NCI-H187 treated with DMSO at 0.1 percent for 48 hours (cell line): Measurements from ENCODE around the gene C9orf72.

Source experiments
- DNase-seq: peaks from one replicate; lab custom pipeline; 2025; lab: John Stamatoyannopoulos, UW

Gene C9orf72

DNA sequence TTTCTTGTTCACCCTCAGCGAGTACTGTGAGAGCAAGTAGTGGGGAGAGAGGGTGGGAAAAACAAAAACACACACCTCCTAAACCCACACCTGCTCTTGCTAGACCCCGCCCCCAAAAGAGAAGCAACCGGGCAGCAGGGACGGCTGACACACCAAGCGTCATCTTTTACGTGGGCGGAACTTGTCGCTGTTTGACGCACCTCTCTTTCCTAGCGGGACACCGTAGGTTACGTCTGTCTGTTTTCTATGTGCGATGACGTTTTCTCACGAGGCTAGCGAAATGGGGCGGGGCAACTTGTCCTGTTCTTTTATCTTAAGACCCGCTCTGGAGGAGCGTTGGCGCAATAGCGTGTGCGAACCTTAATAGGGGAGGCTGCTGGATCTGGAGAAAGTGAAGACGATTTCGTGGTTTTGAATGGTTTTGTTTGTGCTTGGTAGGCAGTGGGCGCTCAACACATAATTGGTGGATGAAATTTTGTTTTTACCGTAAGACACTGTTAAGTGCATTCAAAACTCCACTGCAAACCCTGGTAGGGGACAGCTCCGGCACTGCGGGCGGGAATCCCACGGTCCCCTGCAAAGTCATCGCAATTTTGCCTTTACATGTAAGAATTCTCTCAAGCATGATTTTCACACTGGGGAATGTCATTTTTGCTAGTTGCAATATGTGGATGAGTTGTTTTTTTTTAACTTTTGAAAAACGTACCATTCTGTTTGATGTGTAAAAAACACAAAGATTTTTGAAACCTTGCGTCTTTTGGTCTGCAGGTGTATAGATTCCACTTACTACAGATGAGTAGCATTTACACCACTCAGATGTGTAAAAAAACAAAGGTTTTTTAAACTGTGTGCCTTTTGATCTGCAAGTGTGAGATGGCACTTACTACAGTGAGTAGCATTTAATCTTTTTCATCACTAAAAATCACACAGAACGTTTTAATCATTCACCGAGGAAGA is 631 bp upstream of the C9orf72 start:
- DNase-seq: peak; percentile 92

DNA sequence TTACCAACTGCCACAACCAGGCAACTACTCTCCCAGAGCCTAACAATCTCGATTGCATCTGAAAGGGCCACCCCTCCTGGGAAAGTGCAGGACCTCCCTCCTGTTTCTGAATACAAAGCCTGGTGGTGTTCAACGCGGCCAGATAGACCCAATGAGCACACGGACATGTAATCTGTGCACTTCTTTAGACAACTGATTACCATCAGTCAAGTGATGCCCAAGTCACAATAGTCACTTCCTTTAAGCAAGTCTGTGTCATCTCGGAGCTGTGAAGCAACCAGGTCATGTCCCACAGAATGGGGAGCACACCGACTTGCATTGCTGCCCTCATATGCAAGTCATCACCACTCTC is 739 bp downstream of the C9orf72 start:
- no peak for DNase-seq

DNA sequence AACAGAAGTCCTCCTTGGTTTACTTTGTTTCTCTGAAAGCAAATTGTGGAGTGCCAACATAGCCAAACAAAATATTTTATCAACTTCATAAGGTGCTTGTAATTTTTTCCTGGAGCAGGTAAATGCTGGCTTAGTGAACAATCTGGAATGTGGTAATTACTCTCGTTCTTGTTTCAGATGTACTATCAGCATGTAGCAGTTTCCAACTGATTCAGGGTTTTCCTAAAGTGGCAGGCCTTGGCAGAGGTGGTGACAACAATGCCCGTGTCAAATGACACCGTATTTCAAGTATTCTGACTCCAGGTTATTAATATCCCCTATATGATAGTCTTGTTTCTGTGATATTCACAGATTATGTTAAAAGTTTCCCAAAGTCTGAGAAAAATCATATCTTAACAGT is 1.2 kb downstream of the C9orf72 start:
- DNase-seq: no peak

DNA sequence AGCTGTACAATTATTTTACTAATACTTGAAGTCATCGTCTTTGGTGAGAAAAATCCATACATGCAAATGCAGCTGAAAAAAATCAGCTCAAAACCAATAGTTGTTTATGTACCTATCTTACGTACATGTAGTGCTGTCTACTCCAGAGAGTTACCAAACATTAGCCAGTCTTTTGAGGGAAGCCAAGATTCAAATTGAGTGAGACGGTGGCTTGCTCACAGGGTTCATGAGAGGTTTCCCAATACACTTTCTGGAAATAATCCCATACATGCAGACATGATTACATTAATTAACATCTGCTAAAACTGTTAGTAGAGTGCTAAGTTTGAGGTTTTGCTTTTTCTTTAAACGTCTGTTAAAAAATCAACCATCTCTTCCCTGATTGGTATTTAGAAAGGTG is 2.3 kb downstream of the C9orf72 start:
- no peak for DNase-seq

DNA sequence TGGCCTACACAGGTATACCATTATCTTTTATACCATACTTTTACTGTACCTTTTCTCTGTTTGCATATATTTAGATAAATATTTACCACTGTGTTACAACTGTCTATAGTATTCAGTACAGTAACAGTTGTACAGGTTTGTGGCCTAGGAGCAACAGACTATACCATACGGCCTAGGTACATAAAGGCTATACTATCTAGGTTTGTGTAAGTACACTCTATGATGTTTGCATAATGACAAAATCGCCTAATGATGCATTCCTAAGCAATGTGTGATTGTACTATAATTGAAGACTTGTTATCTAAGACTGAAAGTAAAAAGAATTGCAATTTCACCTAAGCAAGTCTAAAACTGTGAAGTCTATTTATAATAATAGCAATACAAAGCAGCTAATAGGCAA is 3.9 kb downstream of the C9orf72 start:
- DNase-seq: no peak

DNA sequence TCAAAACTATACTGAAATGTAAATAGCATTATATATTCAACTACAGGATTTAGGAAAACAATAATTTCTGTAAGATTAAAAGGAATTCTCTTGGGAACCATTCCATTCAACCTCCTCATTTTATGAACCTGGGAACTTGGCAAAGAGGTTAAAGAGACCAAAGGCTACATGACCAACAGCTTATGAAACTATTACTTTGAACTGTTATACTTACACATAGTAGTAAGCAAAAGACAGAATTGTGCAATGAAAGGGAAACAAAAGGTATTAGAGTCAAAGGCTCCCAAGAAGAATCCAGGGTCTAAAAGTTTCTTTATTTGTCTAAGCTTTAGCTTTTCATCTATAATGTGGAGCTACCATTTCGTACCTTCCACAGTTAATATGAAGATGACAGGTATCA is 7.2 kb downstream of the C9orf72 start:
- no peak for DNase-seq

DNA sequence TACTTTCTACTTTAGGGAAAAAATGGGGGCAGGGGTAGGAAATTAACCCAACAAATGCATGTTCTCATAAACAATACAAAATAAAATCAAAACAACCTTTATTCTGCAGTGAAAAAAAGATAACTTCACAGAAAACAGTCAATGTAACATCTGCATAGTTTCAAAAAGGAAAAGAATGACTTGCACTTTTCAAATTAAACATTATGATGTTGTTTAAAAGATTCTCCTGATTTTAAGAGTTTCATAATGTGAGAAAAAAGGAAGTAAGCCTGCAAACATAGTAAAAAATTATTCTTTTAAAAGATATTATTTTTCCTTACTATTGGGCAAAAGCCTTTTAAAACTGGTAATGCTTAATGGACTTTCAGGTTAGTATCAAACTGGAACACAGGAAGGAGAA is 7.6 kb downstream of the C9orf72 start:
- DNase-seq: no peak

DNA sequence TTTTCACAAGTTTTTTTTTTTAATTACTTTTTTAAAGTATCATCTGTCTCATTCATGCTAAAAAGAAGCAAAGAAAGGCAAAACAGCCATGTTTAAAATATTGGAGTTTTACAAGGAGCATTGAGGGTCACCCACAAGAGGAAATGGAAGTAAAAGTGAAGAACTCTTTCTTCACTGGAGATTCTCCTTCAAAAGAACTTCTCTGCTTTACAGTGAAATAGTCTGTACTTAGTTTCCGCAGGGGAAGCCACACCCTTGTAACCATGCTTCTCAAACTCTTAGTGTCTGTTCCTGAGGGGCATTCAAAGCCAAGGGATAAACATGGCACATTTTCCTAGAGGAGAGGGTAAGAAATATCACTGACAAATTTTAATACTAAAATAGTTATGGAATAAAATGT is 8.6 kb downstream of the C9orf72 start:
- DNase-seq: no peak

DNA sequence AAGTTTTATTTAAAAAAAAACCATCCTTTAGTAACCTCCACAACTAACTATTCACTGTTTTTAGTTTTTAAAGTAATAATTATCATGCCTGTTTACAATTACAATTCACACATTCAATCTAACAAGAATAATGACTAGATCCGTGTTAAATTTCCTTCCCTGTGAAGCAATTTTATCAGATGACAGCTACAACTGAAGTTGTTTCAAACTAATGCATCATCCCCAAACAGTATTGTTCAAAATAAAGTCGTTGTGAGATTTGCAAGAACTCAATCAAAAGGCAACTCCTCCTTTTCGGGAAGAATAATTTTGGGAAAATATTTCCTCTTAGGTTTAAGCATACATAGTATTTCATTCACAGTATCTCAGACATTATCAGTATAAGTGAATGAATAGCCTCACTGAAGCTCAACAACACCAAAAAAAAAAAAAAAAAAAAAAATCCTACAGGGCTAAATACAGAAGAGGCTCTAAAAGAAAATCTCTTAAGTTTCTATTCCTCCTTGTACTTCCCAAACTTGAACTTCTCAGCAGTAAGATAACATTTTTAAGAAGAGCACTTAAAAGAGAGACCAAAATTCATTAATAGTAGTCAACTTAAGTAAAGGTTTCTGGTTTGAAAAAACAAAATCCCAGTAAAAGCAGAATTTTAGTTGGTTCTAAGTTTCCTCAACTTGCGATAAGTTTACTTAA is 9.4 kb downstream of the C9orf72 start:
- DNase-seq: no peak

DNA sequence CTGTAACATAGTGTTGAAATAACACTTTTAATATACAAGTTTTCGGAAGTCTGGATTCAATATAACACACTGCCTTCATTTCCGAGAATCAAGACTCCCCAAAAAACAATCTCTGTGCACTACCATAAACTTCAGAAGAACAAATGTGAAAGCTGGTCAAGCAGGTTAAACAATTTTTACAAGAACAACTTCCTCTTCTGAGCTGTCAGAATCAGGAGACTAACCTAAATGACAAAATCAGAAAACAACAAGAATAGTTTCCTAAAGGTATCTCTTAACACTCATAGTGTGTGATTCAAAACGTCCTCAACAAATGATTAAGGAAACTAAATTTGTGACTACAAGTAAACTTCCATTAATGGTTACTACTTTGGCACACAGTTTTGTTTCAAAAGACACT is 11.6 kb downstream of the C9orf72 start:
- no peak for DNase-seq

DNA sequence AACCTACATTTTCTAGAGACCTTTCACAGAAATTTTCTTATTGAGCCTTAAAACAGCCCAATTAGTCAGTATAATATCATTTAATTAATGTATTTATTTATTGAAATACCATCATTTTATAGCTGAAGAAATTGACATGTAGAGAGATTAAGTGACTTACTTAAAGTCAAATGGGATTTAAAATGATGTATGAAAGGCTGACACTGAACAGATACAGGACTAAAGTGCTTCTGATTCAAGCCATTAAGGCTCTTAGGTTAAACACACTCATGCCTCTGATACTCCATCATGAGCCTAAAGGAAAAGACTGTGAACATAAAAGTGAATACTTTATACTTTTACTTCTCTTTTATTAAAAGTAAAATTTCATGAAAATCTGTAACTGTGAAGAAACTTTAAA is 12.8 kb downstream of the C9orf72 start:
- DNase-seq: no peak

DNA sequence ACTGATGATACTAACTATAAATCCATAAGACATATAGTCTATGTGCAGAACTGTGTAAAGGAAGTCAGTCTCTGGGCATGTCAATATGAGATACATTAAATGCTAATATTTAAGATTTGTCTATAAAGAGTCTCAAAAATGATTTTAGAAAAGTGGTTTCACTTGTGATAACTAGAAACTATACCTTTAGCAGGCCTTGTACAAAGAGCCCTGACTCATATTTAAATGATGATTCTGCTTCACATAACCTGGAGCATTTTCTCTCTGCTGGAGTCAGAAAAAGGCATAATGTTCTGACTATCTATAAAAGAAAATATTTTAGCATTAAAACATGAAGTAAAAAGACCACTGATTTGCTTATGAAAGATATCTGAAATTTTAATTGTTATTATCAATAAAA is 15.0 kb downstream of the C9orf72 start:
- no peak for DNase-seq

DNA sequence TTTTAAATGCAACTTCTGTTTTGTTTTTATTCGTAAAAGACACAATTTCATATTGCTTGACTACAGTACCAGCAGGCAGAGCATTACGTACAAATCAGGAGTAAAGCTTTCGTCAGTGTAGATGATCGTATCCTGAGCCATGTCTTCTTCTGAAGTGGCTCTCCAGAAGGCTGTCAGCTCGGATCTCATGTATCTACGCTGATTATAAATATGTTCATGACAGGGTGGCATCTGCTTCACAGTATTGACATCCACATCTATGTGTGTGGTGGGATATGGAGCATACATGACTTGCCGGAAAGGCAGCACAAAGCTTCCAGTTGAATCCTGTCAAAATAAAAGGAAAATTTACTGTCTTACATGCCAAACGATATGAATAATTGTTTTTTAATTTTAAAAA is 16.8 kb downstream of the C9orf72 start:
- DNase-seq: no peak

DNA sequence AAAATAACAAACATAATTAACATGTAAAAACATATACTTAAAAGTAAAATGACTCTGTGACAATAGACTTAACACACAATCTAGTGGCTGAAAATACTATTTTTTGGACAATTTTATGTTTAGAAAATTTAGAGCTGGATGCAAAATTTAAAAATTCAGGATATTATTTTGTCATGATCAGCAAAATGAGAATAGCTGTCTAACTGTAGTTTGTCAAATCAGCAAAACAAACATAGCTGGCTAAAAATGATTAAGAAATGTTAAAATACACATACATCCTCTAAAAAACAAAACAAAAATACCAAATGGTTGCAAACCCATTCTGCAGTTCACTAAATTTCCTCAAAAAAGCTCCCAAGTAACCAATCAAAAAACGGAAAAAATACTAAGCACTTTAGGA is 18.6 kb downstream of the C9orf72 start:
- DNase-seq: no peak

DNA sequence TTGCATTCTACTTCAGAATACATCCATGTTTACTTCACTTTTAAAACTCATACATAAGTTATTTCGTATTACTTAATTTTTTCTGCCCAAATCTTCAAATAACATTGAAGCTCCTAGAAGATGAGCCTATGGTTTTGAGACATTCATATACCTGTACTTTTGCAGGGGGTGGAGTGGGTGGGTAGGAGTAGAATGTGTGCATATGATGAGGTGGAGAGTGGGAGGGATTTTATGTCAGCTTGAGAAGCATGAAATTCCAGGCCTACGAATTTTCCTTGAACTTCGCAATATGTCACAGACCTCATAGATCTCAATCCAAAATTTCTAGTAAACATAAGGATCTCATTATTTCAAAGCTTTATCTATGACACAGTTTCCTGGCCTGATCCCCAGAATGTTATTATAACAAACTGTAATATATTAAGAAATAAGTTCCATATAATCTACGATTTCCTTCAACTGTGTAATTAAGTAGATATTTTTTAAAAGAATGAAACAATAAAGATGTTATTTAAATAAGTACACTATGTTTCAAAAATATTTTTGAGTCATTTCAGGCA is 24.0 kb downstream of the C9orf72 start:
- no peak for DNase-seq

DNA sequence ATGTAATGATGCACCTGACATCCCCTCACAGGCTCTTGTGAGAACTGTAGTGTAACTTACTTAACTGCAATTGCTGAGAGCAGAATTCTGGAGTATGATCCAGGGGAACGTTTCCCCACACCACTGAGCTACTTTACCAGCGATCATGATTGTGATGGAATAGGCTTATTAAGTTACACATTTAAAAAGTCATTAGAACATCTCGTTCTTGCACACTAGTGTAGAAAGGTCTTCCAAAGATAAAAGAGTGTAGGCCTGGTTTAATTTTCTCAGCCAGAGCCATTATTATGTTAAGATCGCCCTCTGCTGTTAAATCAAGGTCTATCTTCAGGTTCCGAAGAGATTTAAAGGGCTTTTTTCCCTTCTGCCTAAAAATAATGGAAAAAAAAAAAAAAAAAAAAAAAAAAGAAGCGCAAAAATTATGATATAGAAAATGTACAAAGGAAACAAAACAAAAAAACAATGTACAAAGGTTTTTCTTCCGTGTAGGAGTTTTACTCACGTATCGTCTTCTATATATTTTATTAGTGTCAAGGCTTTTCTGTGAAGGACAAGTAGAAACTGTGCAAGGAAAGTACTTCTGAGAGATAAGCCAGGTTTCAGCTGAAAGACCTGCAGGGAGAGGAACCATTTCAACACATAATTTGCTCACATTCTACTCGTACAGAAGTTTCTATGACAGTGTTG is 25.1 kb downstream of the C9orf72 start:
- no peak for DNase-seq

DNA sequence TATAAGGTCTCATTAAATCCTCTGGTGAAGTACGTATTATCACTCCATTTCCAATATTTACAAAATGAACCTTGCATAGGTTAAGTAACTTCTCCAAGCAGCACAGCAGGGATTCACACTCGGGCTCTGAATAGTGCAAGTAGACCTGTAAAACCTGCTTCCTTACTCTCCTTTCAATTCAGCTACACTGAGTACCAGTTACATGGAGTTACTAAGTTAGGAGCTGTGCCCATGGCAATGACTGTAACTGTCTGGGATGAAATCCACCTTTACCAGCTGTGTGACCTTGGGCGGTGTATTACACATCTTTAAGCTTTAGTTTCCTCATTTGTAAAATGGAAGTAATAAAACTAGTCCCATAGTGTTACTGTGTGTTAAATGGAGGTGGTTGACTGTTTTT is 27.8 kb downstream of the C9orf72 start:
- no peak for DNase-seq

DNA sequence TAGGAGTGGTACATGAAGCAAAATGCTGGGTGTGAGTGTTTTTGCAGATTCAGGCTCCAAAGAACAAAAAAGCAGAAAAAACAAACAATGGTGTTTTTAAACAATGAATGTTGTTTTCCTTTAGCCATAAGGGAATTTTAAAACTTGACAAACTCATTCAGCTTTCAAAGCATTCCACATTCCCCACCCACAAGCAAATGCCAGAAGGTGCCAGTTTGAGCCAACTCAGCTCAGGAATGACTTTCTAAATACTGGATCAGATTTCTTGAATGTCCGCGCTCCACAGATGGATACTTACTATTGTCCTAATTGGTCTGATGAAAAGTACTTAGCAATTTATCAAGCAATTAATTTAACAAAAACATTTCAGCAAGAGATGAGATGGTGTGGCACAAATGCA is 30.8 kb downstream of the C9orf72 start:
- DNase-seq: no peak

DNA sequence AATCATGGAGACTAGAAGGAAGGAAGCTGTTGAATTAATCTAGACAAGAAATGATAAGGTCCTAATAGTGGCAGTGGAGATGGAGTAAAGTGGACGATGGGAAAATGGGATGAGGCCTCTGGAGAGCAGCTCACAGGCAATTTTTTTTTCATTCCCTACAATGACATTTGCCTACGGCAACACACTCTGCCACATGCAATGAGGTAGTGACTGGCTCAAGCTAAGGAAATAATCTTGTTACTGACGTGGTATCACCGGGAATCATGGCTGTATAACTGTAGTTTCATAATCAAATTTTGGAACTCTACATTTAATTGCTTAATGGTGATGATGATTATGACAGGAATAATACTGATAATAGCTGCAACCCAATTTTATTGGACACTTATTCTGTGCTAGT is 31.5 kb downstream of the C9orf72 start:
- DNase-seq: no peak

DNA sequence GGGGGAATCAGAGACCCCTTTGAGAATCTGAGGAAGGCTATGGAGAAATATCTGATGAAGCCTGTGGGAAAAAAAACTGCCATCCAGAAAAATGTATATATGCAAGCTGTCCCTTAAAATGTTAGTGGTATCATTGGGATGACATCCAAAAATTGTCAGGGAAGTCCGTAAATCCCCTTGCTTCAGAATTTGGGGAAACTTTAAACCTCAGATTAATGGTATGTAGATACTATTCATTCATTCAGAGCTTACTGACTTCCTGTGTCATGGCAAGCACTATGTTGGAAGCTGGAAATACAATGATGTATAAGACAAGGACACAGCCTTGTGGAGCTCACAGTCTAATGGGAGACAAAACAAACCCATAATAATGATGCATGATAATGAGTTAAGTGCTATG is 32.8 kb downstream of the C9orf72 start:
- DNase-seq: no peak

DNA sequence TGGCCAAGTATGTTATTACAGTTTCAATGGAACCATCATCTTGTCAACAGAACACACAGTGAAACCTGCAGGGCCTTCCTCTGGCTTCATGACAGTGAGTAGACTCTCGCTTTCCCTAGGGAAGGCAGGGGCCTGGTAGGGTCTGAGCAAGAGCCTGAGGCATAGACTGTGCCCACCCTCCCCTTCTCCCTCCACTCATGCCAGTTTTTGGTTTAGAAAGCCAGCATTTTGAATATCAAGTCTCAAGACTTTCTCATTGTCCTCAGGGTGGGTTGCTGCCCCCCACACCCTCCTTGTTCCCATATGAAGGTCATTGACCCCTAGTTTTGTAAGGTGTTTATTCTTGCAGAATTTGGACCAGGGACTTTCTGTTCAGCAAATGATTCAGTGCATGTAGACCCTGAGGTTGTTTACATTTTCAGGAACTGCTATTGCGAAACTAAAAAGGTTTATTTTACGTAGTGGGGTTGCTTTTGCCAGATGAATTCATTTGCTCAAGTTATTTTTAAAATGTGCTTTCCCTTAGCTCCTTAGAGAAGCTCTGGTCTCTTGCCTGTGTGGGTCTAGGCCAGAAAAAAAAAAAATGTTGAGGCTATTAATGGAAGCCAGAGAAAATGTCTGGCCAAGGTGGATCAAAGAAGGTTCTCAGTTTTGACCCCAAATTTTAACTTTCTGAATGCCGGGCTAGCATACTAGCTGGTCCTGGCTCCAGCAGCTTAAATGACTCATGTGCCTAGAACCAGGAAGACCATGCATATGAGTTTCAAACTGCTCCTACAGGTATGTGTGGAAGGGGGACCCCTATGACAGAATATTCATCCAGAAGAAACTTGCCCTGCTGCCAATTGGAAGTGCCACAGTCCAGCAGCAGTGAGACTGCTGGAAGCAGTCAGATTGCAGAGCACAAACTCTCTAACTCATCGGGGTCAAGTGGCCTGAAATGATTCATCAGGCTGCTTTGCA is 33.5 kb downstream of the C9orf72 start:
- no peak for DNase-seq

DNA sequence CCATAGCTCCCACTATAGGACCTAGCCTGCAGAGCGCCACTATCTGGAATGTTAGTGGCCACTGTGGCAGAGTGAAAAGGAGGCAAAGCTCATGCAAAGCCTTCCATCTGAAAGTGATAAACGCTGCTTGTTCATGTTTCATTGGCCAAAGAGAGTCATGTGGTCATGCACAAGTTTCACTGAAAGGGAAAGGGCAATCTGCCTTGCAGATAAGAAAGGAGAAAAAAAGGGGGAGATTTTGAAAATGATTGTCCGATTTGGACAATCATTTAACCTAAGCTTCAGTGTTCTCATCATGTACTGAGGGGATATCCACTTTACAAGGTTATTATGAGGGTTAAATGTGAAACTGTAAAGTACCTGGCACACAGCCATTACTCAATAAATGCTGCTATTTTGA is 34.6 kb downstream of the C9orf72 start:
- no peak for DNase-seq
